HEK293 (cell line): Measurements from ENCODE around the gene NFIL3.

Source experiments
- GFI1B ChIP-seq: fragments of 450-650 bp; formaldehyde crosslinking; IDR thresholded peaks from 2 replicates; pipeline ENCODE4 v1.5.1; 2016; ENCODE audit warnings: missing biosample characterization, missing genetic modification characterization
- HOXA7 ChIP-seq: sonication (generic); formaldehyde crosslinking; IDR thresholded peaks from 2 replicates; pipeline ENCODE4 v1.8.1; 2022; ENCODE audit warnings: missing genetic modification reagents, borderline replicate concordance
- HOXD13 ChIP-seq: sonication (generic); formaldehyde crosslinking; IDR thresholded peaks from 2 replicates; pipeline ENCODE4 v1.8.0; 2022; ENCODE audit warnings: missing genetic modification reagents, borderline replicate concordance
- IKZF3 ChIP-seq: fragments of 450-650 bp; IDR thresholded peaks from 2 replicates; pipeline ENCODE4 v1.5.0; 2018; ENCODE audit warnings: missing biosample characterization, mild to moderate bottlenecking, missing genetic modification characterization, moderate library complexity
- KLF16 ChIP-seq: fragments of 450-650 bp; formaldehyde crosslinking; IDR thresholded peaks from 2 replicates; pipeline ENCODE4 v1.5.1; 2017; ENCODE audit warnings: missing biosample characterization, missing genetic modification characterization
- KLF8 ChIP-seq: fragments of 450-650 bp; formaldehyde crosslinking; IDR thresholded peaks from 2 replicates; pipeline ENCODE4 v1.5.1; 2016; ENCODE audit warnings: missing biosample characterization, missing genetic modification characterization
- RBAK ChIP-seq: fragments of 450-650 bp; formaldehyde crosslinking; IDR thresholded peaks from 2 replicates; pipeline ENCODE4 v1.5.1; 2016; ENCODE audit warnings: missing biosample characterization, missing genetic modification characterization
- SP2 ChIP-seq: fragments of 450-650 bp; formaldehyde crosslinking; IDR thresholded peaks from 2 replicates; pipeline ENCODE4 v1.5.1; 2016; ENCODE audit warnings: missing biosample characterization, missing genetic modification characterization
- SP3 ChIP-seq: fragments of 450-650 bp; formaldehyde crosslinking; IDR thresholded peaks from 2 replicates; pipeline ENCODE4 v1.5.1; 2016; ENCODE audit warnings: missing biosample characterization, missing genetic modification characterization
- ZBTB21 ChIP-seq: fragments of 450-650 bp; formaldehyde crosslinking; IDR thresholded peaks from 2 replicates; pipeline ENCODE4 v1.5.1; 2017; ENCODE audit warnings: missing biosample characterization, missing genetic modification characterization
- ZFP69B ChIP-seq: fragments of 450-650 bp; formaldehyde crosslinking; IDR thresholded peaks from 2 replicates; pipeline ENCODE4 v1.5.1; 2016; ENCODE audit warnings: missing biosample characterization, missing genetic modification characterization
- ZNF10 ChIP-seq: fragments of 450-650 bp; formaldehyde crosslinking; IDR thresholded peaks from 2 replicates; pipeline ENCODE4 v1.5.1; 2017; ENCODE audit warnings: missing biosample characterization, missing genetic modification characterization
- ZNF112 ChIP-seq: fragments of 450-650 bp; formaldehyde crosslinking; IDR thresholded peaks from 2 replicates; pipeline ENCODE4 v1.5.0; 2017; ENCODE audit warnings: missing biosample characterization, missing genetic modification characterization
- ZNF138 ChIP-seq: fragments of 450-650 bp; formaldehyde crosslinking; IDR thresholded peaks from 2 replicates; pipeline ENCODE4 v1.5.1; 2016; ENCODE audit warnings: missing biosample characterization, missing genetic modification characterization, borderline replicate concordance
- ZNF140 ChIP-seq: fragments of 450-650 bp; formaldehyde crosslinking; IDR thresholded peaks from 2 replicates; pipeline ENCODE4 v1.5.1; 2016; ENCODE audit warnings: missing biosample characterization, missing genetic modification characterization
- ZNF174 ChIP-seq: fragments of 450-650 bp; formaldehyde crosslinking; IDR thresholded peaks from 2 replicates; pipeline ENCODE4 v1.5.0; 2017; ENCODE audit warnings: missing biosample characterization, mild to moderate bottlenecking, missing genetic modification characterization
- ZNF214 ChIP-seq: fragments of 450-650 bp; formaldehyde crosslinking; IDR thresholded peaks from 2 replicates; pipeline ENCODE4 v1.5.1; 2017; ENCODE audit warnings: missing biosample characterization, mild to moderate bottlenecking, missing genetic modification characterization, borderline replicate concordance
- ZNF311 ChIP-seq: fragments of 450-650 bp; formaldehyde crosslinking; IDR thresholded peaks from 2 replicates; pipeline ENCODE4 v1.5.1; 2017; ENCODE audit warnings: missing biosample characterization, missing genetic modification characterization, borderline replicate concordance
- ZNF354C ChIP-seq: fragments of 450-650 bp; formaldehyde crosslinking; IDR thresholded peaks from 2 replicates; pipeline ENCODE4 v1.5.1; 2016; ENCODE audit warnings: missing biosample characterization, missing genetic modification characterization, low read depth, borderline replicate concordance
- ZNF394 ChIP-seq: fragments of 450-650 bp; formaldehyde crosslinking; IDR thresholded peaks from 2 replicates; pipeline ENCODE4 v1.5.1; 2016; ENCODE audit warnings: missing biosample characterization, missing genetic modification characterization, mild to moderate bottlenecking, moderate library complexity, borderline replicate concordance
- ZNF529 ChIP-seq: fragments of 450-650 bp; formaldehyde crosslinking; IDR thresholded peaks from 2 replicates; pipeline ENCODE4 v1.5.1; 2017; ENCODE audit warnings: missing genetic modification characterization, missing biosample characterization; ENCODE audit not compliant: insufficient replicate concordance
- ZNF530 ChIP-seq: fragments of 450-650 bp; formaldehyde crosslinking; IDR thresholded peaks from 2 replicates; pipeline ENCODE4 v1.5.1; 2016; ENCODE audit warnings: low read depth, missing biosample characterization, missing genetic modification characterization
- ZNF544 ChIP-seq: fragments of 450-650 bp; formaldehyde crosslinking; IDR thresholded peaks from 2 replicates; pipeline ENCODE4 v1.5.0; 2017; ENCODE audit warnings: missing biosample characterization, missing genetic modification characterization
- ZNF596 ChIP-seq: fragments of 450-650 bp; IDR thresholded peaks from 2 replicates; pipeline ENCODE4 v1.5.0; 2018; ENCODE audit warnings: missing biosample characterization, mild to moderate bottlenecking, missing genetic modification characterization, moderate library complexity
- ZNF600 ChIP-seq: fragments of 450-650 bp; formaldehyde crosslinking; IDR thresholded peaks from 2 replicates; pipeline ENCODE4 v1.5.1; 2016; ENCODE audit warnings: missing biosample characterization, missing genetic modification characterization
- ZNF624 ChIP-seq: fragments of 450-650 bp; formaldehyde crosslinking; IDR thresholded peaks from 2 replicates; pipeline ENCODE4 v1.5.1; 2017; ENCODE audit warnings: missing biosample characterization, missing genetic modification characterization
- ZNF670 ChIP-seq: fragments of 450-650 bp; formaldehyde crosslinking; IDR thresholded peaks from 2 replicates; pipeline ENCODE4 v1.5.1; 2016; ENCODE audit warnings: missing biosample characterization, missing genetic modification characterization, low read depth
- ZNF704 ChIP-seq: fragments of 450-650 bp; formaldehyde crosslinking; IDR thresholded peaks from 2 replicates; pipeline ENCODE4 v1.5.1; 2016; ENCODE audit warnings: missing biosample characterization, missing genetic modification characterization
- ZNF707 ChIP-seq: fragments of 450-650 bp; formaldehyde crosslinking; IDR thresholded peaks from 2 replicates; pipeline ENCODE4 v1.5.1; 2016; ENCODE audit warnings: missing biosample characterization, missing genetic modification characterization
- ZNF830 ChIP-seq: fragments of 450-650 bp; IDR thresholded peaks from 2 replicates; pipeline ENCODE4 v1.5.0; 2018; ENCODE audit warnings: missing biosample characterization, missing genetic modification characterization, low read depth, mild to moderate bottlenecking, moderate library complexity
- ZSCAN16 ChIP-seq: fragments of 450-650 bp; formaldehyde crosslinking; IDR thresholded peaks from 2 replicates; pipeline ENCODE4 v1.5.1; 2016; ENCODE audit warnings: missing biosample characterization, missing genetic modification characterization
- TF ChIP-seq, protein P1 (sequence below): fragments of 450-650 bp; formaldehyde crosslinking; IDR thresholded peaks from 2 replicates; pipeline ENCODE4 v1.5.1; 2016; ENCODE audit warnings: missing biosample characterization, missing genetic modification characterization, borderline replicate concordance
- TF ChIP-seq, protein P2 (sequence below): fragments of 450-650 bp; formaldehyde crosslinking; IDR thresholded peaks from 2 replicates; pipeline ENCODE4 v1.5.1; 2017; ENCODE audit warnings: missing biosample characterization, missing genetic modification characterization
- TF ChIP-seq, protein P3 (sequence below): fragments of 450-650 bp; formaldehyde crosslinking; IDR thresholded peaks from 2 replicates; pipeline ENCODE4 v1.5.1; 2016; ENCODE audit warnings: missing biosample characterization, missing genetic modification characterization

NFIL3 gene

GRCh38 chr9:91424403-91425176 is 958 bp upstream of the NFIL3 start (continued):
- TF ChIP-seq ZBTB21 (tag by site-specific recombination): no peak
- no peak for TF ChIP-seq ZNF707 (tag by site-specific recombination)
- no peak for TF ChIP-seq ZNF140 (tag by site-specific recombination)
- TF ChIP-seq ZNF138 (tag by site-specific recombination): no peak
- TF ChIP-seq ZNF544 (tag by site-specific recombination): no peak
- no peak for TF ChIP-seq ZNF10
- no peak for TF ChIP-seq ZNF596 (tag by site-specific recombination)
- TF ChIP-seq ZNF354C (tag by site-specific recombination): no peak
- TF ChIP-seq, protein P1, sequence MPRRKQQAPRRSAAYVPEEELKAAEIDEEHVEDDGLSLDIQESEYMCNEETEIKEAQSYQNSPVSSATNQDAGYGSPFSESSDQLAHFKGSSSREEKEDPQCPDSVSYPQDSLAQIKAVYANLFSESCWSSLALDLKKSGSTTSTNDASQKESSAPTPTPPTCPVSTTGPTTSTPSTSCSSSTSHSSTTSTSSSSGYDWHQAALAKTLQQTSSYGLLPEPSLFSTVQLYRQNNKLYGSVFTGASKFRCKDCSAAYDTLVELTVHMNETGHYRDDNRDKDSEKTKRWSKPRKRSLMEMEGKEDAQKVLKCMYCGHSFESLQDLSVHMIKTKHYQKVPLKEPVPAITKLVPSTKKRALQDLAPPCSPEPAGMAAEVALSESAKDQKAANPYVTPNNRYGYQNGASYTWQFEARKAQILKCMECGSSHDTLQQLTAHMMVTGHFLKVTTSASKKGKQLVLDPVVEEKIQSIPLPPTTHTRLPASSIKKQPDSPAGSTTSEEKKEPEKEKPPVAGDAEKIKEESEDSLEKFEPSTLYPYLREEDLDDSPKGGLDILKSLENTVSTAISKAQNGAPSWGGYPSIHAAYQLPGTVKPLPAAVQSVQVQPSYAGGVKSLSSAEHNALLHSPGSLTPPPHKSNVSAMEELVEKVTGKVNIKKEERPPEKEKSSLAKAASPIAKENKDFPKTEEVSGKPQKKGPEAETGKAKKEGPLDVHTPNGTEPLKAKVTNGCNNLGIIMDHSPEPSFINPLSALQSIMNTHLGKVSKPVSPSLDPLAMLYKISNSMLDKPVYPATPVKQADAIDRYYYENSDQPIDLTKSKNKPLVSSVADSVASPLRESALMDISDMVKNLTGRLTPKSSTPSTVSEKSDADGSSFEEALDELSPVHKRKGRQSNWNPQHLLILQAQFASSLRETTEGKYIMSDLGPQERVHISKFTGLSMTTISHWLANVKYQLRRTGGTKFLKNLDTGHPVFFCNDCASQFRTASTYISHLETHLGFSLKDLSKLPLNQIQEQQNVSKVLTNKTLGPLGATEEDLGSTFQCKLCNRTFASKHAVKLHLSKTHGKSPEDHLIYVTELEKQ (tag by site-specific recombination): no peak
- TF ChIP-seq ZFP69B (tag by site-specific recombination): no peak
- TF ChIP-seq ZNF311 (tag by site-specific recombination): no peak
- TF ChIP-seq GFI1B (tag by site-specific recombination): no peak
- TF ChIP-seq ZNF174 (tag by site-specific recombination): no peak
- TF ChIP-seq KLF16 (tag by site-specific recombination): peak; percentile 26; the same call in 1 of the 2 replicates
- TF ChIP-seq ZNF530 (tag by site-specific recombination): no peak
- TF ChIP-seq SP2 (tag by site-specific recombination): peak; percentile 53; the same call in 1 of the 2 replicates
- TF ChIP-seq HOXD13: no peak
- TF ChIP-seq, protein P2, sequence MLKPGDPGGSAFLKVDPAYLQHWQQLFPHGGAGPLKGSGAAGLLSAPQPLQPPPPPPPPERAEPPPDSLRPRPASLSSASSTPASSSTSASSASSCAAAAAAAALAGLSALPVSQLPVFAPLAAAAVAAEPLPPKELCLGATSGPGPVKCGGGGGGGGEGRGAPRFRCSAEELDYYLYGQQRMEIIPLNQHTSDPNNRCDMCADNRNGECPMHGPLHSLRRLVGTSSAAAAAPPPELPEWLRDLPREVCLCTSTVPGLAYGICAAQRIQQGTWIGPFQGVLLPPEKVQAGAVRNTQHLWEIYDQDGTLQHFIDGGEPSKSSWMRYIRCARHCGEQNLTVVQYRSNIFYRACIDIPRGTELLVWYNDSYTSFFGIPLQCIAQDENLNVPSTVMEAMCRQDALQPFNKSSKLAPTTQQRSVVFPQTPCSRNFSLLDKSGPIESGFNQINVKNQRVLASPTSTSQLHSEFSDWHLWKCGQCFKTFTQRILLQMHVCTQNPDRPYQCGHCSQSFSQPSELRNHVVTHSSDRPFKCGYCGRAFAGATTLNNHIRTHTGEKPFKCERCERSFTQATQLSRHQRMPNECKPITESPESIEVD: no peak
- TF ChIP-seq ZNF830 (tag by site-specific recombination): no peak
- no peak for TF ChIP-seq ZNF704 (tag by site-specific recombination)
- no peak for TF ChIP-seq ZNF624 (tag by site-specific recombination)
- TF ChIP-seq ZNF394 (tag by site-specific recombination): no peak
- 0 out of 2 replicates have a peak, but pooled peaks have one; percentile 36 for TF ChIP-seq KLF8
- 0 out of 2 replicates have a peak, but pooled peaks have one; percentile 19 for TF ChIP-seq IKZF3 (tag by site-specific recombination)
- TF ChIP-seq ZNF214 (tag by site-specific recombination): no peak
- no peak for TF ChIP-seq HOXA7
- no peak for TF ChIP-seq ZNF112 (tag by site-specific recombination)
- TF ChIP-seq ZNF600 (tag by site-specific recombination): no peak
- TF ChIP-seq, protein P3, sequence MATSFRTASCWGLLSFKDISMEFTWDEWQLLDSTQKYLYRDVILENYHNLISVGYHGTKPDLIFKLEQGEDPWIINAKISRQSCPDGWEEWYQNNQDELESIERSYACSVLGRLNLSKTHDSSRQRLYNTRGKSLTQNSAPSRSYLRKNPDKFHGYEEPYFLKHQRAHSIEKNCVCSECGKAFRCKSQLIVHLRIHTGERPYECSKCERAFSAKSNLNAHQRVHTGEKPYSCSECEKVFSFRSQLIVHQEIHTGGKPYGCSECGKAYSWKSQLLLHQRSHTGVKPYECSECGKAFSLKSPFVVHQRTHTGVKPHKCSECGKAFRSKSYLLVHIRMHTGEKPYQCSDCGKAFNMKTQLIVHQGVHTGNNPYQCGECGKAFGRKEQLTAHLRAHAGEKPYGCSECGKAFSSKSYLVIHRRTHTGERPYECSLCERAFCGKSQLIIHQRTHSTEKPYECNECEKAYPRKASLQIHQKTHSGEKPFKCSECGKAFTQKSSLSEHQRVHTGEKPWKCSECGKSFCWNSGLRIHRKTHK: no peak
- TF ChIP-seq ZNF670 (tag by site-specific recombination): no peak
- no peak for TF ChIP-seq RBAK (tag by site-specific recombination)
- 0 out of 2 replicates have a peak, but pooled peaks have one; percentile 21 for TF ChIP-seq SP3 (tag by site-specific recombination)
- no peak for TF ChIP-seq ZSCAN16 (tag by site-specific recombination)
- no peak for TF ChIP-seq ZNF529 (tag by site-specific recombination)
